GM23338 (cell line): Measurements from ENCODE around the gene PF4V1.

Experiments used
- CREB1 ChIP-seq: fragments of 250-450 bp; sonication (Bioruptor Pico); IDR thresholded peaks from 2 replicates; pipeline ENCODE4 v1.5.0; 2020; ENCODE audit warnings: low read depth, mild to moderate bottlenecking, moderate library complexity
- EZH2 ChIP-seq: fragments of 200-600 bp; sonication (generic); IDR thresholded peaks from one replicate; pipeline ENCODE4 v1.8.0; 2017; ENCODE audit warnings: antibody characterized with exemption, mild to moderate bottlenecking, low read depth; ENCODE audit not compliant: unreplicated experiment
- EZH2phosphoT487 ChIP-seq: fragments of 200-600 bp; sonication (generic); IDR thresholded peaks from one replicate; pipeline ENCODE4 v1.8.1; 2018; ENCODE audit warnings: antibody characterized with exemption; ENCODE audit not compliant: unreplicated experiment
- JUNB ChIP-seq: IDR thresholded peaks from one replicate; pipeline ENCODE4 v1.6.1; 2016; ENCODE audit warnings: antibody characterized with exemption; ENCODE audit not compliant: unreplicated experiment
- POLR2AphosphoS5 ChIP-seq: IDR thresholded peaks from 2 replicates; pipeline ENCODE4 v1.6.1; 2016; ENCODE audit warnings: antibody characterized with exemption, low read depth
- TF ChIP-seq, protein P1 (sequence below), 2 experiments: fragments of 200-600 bp in 1 of 2; sonication (generic) in 1 of 2; conservative IDR thresholded peaks; 2 replicates each; pipeline versions ENCODE4 v1.5.1 to v1.6.1; 2016 to 2017; ENCODE audit warnings: antibody characterized with exemption in 2 of 2, low read depth in 2 of 2, mild to moderate bottlenecking in 2 of 2, moderate library complexity in 1 of 2

DNA sequence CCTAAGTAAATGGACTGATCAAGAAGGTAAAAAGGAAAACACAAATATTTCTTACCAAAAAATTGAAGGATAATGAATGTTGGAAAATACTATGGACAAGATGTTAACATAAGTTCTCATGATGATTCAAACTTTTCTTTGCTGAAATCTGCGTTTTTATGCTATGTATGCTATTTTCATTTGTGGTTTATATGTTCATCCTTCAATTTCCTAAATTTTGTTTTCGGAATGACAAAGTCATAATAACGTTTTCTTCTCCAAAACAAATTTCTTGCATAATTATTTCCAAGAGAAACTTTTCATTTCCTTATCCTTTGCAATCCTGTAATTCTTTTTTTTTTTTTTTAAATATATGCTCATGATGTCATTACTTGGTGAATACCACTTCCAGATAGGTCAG is 7.8 kb downstream of the PF4V1 start:
- TF ChIP-seq, protein P1, sequence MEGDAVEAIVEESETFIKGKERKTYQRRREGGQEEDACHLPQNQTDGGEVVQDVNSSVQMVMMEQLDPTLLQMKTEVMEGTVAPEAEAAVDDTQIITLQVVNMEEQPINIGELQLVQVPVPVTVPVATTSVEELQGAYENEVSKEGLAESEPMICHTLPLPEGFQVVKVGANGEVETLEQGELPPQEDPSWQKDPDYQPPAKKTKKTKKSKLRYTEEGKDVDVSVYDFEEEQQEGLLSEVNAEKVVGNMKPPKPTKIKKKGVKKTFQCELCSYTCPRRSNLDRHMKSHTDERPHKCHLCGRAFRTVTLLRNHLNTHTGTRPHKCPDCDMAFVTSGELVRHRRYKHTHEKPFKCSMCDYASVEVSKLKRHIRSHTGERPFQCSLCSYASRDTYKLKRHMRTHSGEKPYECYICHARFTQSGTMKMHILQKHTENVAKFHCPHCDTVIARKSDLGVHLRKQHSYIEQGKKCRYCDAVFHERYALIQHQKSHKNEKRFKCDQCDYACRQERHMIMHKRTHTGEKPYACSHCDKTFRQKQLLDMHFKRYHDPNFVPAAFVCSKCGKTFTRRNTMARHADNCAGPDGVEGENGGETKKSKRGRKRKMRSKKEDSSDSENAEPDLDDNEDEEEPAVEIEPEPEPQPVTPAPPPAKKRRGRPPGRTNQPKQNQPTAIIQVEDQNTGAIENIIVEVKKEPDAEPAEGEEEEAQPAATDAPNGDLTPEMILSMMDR (conservative IDR thresholded peaks at IDR 0.05; ENCODE audit: low read depth in 2 of 2) = no peak
- no peak for TF ChIP-seq CREB1 (CRISPR knock-in tag)
- no peak for TF ChIP-seq JUNB
- no peak for TF ChIP-seq EZH2
- no peak for TF ChIP-seq EZH2phosphoT487
- TF ChIP-seq POLR2AphosphoS5 = no peak
